GM12873 (cell line): ENCODE results near the gene CDC42BPB.

Experiments
- CTCF ChIP-seq: IDR thresholded peaks from 2 replicates; pipeline ENCODE4 v1.5.1; 2012; ENCODE audit warnings: low read depth, mild to moderate bottlenecking, moderate library complexity, low read length, control low read depth; ENCODE audit not compliant: insufficient read depth; ENCODE audit errors: missing control alignments

Gene CDC42BPB

GRCh38 chr14:102923925-102924486, 133.3 kb downstream of the CDC42BPB start:
- TF ChIP-seq CTCF: no peak

- no peak for TF ChIP-seq CTCF
Measured at GRCh38 chr14:102923201-102923924, 134.0 kb downstream of the CDC42BPB start.

GRCh38 chr14:102922490-102923200, 134.7 kb downstream of the CDC42BPB start, which contains the start of gene AMN:
Gene AMN (plus strand): TSS chr14:102922663. CDS start chr14:102922689, 26 bp downstream.
- no peak for TF ChIP-seq CTCF

- TF ChIP-seq CTCF: no peak
Measured at GRCh38 chr14:102920998-102921304, 136.4 kb downstream of the CDC42BPB start.

- no peak for TF ChIP-seq CTCF
Measured at GRCh38 chr14:102920273-102920997, 136.9 kb downstream of the CDC42BPB start.

GRCh38 chr14:102918438-102918837, 138.9 kb downstream of the CDC42BPB start:
- TF ChIP-seq CTCF: no peak
